Stimulated activated CD4-positive, alpha-beta T cell treated with anti-CD3 and anti-CD28 coated beads, Interleukin-2, amount 100 ng/mL, for 24 hours (primary cell): ENCODE data around the gene BCL11B.

ENCODE experiments used
- DNase-seq, 2 donors: peaks; one replicate each; pipeline ENCODE4 v3.0.0-alpha.2; 2020

The BCL11B gene

DNA sequence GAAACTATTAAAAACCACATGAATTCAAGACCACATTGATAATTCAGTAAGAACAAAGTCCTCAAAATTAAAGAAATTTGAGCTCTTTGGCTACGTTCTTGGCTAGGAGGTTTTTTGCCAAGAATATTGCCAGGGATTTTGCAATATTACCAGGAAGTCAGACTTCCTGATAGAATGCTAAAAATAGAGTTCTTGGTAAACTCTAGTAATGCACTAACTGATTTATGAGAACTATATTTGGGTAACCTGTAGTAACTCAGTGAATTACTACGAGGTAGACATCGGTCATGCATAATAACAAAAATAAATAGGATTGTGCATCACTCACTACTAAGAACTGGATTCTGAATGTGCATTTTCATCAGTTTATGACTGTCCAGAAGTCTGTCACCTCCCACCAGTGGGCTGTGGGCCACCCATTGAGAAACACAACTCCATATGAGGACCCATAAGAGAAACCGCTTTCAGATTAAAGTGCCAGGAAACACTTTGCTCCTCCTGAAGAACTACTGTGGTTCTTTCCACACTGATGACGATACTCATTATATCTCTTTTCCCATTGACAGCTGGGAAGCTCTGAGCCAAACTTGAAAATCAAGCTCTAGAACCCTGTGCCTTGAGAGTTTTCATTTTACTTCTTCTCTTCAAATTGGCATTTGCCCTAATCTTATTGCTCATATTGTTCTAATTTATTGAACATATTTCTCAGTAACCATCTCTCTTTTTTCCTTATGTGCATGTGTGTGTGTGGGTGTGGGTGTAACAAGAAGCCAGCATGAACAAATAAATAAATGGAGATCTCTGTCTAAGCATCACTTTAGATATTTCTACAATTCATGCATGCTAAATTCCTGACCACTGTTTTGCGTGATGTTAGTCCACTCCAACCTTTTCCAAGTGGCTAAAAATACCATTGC, 116.6 kb downstream of the BCL11B start:
- DNase-seq, result no peak

DNA sequence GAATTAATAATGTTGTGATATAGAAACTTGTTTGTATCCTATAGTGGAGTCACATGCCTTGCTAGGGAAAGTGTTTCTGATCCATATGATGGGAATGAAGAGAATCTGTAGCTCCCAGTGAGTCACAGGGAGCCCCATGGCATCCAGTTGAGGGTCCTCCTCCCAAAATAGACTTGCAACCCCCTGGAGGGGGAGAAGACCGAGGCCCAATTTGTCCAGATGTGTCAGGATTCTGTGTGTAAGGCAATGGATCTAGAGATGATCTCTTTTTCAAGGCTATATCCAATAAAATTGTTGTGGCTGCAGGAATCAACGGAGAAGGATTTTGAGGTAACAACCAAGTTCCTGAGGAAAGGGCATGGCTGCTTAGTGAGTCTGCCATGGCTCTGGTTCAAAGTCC, 121.8 kb downstream of the BCL11B start:
- no peak for DNase-seq

DNA sequence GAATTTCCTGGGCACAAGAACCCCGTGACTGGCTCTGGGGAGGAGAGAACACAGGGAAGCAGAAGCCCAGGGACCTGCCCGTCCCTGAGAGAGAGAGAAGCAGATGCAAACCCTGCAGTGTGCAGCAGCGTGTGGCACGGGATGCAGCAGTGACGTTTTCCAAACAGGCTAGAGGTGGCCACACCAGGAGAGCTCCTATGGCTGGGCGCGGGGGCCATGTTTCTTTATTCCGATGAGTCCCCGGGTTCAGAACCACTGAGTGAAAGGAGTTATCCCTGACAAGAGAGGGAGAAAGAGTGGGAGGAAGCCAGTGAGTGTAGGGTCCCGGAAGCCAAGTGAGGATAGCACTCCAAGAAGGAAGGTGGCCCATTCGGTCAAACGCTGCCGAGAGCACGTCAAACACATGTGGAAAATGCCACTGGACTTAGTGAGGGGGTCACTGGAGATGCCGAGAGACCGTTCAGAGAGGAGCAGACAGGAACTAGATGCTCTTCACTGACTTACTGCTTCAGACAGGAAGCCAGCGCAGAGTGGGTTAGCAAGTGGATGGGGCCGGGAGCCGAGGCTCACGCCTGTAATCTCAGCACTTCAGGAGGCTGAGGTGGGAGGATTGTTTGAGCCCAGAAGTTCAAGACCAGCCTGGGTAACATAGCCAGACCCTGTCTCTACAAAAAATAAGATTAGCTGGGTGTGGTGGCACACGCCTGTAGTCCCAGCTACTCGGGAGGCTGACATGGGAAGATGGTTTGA, 123.0 kb downstream of the BCL11B start:
- no peak for DNase-seq

DNA sequence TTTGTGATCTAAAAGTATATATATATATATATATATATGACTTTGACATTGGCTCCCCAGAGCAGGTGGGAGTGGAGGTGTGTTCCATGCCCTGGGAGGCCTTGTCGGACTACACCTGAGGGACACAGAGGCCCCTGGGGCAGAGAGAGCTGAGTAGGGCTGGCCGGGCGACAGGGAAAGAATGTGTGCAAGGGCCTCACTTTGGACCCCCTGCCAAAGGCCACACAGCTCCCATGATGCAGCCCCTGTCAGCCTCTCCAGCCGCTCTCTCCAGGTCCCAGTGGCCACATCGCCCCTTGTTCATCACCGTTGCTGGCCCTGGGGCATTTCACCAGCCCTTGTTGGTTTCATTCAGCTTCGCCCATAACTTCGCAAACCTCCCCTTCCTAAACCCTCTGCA, 123.9 kb downstream of the BCL11B start:
- no peak for DNase-seq

DNA sequence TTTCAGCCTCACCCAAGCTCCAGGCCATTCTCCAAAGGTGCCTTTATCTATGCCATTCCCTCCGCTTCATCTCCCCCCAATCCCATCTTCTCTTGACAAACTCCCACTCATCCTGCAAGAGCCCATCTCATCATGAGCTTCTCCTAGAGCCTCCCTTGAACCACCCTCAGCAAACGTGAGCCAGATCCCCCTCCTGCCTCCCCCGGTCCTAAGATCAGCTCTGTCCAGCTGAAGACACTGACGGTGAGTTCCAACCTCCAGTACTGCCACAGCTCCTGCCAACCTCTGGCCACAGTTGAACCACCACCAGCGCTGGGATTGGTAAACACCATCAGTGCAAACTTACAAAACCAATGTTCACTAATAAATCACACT, 124.6 kb downstream of the BCL11B start:
- DNase-seq, result no peak

DNA sequence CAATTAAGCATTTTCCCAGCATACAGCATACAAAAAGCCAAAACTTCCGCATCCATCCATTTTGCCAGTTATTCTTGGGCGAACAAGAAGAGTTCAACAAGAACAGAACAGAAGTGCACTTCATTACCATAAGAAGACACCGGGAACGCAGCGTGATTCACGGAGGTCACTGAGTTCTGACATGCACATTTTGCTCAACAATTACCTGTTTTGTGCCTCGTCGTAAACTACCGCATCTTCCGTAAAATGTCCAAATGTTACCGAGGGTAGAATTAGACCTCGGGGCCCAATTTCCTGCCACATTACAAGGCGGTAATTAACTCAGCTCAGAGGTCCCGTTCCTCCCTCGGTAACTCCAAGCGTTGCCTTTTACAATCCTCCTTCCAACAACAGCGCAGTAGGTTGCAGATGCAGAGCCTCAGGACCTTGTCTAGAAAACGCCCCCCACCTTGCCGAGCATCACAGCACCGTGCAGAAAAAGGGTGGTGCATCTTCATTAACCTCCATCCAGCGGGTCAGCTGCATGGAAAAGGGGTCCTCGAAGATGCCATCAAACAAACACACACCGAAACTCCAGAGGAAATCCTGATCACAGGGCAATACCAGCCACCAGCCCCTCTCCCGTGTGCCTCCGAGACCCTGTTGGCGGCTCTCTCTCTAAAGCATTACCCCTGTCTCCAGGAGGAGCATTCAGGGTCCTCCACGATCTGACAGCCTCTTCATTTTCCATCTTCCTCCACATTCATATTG, 125.2 kb downstream of the BCL11B start:
- DNase-seq, result no peak

DNA sequence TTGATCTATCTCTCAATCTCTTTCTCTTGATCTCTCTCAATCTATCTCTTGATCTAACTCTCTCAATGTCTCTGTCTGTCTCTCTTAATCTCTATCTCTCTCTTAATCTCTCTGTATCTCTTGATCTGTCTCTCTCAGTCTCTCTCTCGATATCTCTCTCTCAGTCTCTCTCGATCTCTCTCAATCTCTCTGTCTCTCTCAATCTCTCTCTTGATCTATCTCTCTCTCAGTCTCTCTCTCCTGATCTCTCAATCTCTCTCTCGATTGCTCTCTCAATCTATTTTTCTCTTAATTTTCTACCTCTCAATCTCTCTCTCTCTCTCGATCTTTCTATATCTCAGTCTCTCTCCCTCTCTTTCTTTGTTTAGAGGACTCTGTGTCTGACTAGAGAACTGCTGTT, 126.7 kb downstream of the BCL11B start:
- DNase-seq, result no peak

DNA sequence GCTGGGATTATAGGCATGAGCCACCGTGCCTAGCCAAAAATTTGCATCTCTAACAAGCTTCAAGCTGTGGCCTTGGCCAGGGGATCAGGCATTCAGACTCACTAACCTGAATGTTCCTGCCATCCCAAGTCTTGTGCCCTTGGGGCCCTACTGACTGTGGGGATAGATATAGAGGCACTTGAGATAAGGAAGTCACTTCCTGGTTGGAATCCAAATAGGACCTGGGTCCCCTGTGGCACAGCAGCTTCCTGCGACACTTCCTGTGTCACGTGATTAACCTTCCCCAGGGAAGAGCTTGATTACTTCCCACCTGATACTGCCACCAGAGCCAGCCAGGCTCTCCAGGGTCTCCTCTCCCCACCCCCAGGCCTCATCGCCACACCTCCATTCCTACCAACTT, 128.2 kb downstream of the BCL11B start:
- DNase-seq, result no peak

DNA sequence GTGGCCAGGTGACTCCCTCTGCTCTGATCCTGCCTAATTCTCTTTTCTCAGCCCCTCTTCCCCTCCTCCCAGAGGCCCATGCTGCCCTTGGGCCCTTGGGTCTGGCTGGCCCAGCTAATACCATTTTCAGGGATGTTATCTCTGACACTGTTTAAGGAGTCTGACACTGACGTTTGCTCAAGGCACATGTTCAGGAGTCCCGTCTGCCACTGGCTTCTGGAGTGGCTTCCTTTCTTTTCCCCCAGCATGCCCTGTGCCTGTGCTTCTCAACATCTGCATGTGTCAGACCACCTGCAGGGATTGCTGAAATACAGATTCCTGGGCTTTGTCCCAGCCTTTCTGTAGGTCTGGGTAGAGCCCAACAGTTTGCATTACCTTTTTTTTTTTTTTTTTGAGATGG, 128.9 kb downstream of the BCL11B start:
- no peak for DNase-seq

DNA sequence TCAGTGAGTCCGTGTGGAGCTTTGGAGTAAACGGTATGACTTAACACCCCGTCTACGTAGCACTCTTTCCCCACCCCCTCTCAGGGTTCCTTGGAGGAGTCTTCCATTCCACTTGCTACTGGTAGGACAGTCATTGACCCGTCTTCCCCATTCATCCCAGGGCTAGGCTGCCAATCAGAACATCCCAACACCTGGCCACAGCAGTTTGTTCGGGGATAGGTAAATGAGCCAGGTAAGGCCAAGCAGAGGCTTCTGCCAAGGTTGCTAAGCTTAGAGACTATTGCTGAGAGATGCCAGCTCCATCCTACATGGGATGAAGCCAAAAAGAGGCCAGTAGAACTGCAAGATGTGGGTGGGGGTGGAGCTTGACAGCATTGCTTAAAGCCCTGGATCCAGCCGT, 130.8 kb downstream of the BCL11B start:
- no peak for DNase-seq

DNA sequence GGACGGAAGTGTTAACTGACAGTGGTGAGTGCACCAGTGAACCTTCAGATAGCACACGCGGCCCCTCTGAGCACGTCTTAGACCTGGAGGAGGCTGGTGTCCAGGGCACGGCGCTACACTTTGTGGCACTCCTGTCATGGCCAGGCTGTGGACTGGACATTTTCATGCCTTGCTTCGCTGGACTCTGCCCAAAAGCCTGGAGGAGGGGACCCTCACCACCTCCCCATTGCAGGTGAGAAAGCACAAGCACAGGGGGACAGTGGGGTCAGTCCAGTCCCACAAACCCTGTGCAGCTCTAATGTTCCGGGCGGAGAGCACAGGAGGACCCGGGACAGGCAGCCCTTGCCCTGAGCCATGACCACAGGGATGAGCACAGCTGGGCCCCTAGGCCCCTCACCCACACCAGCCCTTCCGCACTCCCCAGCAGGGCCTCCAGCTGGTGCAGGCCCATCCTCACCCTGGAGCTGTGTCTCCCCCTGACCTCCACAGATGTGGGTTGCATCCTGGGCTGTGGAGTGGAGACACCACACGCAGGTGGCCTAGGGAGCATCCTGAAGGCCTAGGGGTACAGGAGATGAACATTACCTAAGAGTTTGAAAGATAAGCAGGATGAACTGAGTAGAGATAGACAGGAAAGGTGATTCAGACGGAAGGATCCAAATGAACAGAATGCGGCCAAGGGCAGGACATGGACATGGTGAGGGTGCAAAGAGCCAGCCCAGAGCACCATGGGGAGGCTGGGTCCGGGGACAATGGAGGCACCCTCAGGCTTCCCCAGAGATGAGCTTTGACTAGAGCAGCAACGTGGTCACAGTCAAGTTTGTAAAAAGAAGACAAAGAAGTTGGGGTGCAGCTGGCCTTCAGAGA, 132.8 kb downstream of the BCL11B start:
- no peak for DNase-seq

DNA sequence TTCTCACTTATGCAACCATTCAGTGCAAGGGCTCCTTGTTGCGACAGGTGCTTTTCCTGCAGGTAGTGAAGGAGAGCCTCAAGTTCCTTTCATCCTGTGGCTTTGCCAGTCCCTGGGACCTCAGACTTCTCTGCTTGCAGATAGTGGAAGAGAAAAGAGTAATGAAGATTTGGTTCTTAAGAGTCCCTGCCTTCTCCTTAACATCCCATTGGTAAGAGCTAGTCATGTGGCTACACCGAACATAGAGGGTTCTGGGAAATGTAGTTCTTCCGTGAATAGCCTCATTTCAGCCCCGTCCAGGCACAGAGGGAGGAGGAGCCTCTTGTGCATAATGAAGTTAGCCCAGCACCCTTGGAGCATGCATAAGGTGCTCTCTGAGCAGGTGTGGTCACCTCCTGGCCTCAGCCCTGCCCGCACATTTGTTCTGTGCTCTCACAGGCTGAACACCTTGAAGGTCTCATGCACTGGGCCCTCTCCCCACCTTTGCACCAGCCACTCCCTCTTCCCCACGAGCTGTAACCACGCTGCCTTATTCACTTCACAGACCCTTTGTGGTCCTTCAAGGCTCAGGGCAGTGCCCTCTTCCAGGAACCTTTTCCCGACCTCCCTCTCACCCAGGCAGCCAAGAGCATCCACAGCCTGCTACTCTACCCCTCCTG, 134.0 kb downstream of the BCL11B start:
- no peak for DNase-seq

DNA sequence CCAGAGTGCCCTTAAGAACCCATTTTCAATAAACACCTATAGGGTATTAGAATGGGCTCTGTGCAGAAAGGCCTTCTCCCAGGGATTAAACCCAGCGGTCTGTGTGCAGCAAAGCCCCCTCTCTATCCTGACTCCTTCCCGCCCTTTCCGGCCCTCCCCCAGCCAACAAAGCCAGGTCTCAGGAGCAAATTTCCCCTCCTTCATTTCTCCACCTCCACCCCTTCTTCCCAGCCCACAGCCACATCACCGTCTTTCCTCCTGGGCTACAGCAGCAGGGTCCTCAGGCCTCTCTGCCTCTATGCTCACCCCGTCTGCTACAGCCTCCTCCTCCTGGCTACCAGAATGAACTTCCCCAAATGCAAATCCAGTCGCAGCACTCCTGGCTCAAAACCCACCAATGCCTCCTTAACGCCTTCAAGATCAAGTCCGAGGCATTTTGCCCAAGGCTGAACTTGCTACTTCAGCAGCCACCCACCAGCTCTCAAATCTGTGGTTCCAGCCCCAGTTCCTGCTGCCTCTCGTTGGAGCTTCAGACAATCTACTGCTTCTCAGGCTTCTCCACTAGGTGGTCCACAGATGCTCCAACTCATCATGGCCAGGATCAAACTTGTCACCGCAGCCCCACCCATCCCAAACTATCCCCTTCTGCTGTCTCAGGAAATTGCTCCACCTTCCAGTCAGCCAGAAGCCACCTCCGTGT, 134.8 kb downstream of the BCL11B start:
- DNase-seq, result peak in 1 of 2 donors; percentile 4

DNA sequence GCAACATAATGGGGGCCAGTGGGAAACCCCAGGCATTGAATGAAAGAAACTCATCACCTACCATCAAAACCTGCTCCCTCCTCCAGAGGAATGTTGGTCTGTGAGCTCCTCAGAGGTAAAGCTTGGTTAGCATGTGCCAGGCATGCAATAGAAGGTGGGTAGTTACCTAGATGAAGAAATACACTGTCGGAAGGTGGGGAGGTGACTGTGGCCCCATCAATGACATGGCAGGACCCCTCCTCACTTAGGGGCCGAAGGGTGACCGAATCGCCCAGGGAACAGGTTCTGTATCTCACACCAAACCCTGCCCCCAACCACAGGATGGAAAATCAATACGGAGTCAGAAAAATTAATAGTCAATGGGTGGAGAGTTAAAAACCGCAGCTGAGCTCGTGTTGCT, 135.6 kb downstream of the BCL11B start:
- peak in 1 of 2 donors; percentile 1 for DNase-seq

DNA sequence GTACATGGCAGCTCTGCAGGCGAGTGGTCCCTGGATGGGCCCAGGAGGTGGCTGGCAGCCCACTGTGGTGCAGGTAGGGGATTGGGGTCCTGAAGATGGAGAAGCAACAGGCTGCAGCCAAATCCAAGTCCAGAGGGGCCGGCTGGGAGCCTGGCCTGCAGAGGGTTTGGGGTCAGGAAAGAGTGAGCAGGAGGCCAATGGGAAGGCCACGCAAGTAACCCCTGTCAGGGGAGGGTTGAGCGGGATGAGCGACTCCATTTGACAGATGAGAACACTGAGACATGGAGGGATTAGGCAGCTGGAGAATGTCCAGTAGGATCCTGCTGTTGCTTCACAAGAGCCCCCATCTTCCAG, 136.0 kb downstream of the BCL11B start:
- DNase-seq, result peak in 1 of 2 donors; percentile 11

DNA sequence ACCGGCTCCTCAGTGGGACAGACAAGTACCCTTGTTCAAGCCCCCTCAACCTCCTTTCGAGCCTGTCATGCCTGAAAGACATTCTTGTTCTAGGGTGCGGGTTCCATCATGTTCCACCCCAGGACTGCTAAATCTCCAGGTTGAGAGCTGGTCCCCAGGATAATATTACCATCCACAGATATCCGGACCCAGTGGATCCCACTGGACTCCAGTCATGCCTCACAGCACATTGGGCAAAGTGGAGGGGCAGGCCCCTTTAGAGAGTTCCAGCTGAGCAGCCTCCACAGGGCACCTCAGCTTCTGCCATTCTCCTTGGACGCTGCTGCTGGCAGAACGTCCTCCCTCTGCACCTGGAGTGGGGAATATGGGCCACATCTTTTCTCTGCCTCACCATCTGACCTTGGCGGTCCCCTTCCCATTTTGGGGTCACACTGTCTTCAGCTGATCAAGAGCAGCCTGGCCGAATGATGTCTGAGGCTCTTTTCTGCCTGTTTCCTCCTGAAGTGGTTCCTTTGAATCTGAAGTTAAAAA, 137.4 kb downstream of the BCL11B start:
- DNase-seq, result no peak

DNA sequence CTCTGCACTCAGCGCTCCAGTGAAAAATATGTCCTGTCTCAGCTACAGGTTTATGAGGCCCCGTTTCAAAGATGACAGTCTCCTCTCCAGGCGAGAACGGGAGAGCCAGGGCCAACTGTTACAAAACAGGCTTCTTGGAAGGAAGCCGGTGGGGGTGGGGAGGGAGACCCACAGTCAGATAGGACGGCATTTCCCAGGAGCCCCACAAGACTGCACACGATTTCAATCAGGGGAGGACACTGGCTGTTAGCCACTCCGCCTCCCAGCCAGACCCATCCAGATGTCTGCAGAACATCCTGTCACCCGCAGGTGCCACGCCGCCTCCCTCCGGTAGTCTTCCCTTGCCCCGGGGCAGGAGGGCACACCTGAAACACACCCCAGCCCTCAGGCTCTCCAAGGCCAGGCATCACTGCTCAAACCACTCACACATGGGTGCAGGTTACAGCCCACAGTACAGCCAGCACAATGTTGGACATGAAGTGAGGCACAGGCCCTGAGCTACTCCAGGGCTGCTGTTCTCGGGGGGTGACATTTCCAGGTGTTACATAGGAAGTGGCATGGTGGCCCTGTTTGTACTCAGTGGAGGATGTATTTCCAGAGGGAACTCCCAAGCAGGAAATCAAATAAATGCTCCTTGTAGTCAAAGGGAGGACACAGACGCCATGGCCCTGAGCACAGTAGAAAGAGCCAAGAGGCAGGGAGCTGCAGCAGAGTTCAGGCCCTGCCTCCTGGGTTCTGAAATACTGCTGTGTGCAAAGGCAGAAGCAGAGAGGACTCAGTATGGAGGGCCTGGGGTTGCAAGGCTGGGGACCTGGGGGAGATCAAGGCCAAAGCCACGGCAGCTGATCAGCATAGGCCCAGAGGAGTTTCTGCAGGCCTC, 138.1 kb downstream of the BCL11B start:
- no peak for DNase-seq

DNA sequence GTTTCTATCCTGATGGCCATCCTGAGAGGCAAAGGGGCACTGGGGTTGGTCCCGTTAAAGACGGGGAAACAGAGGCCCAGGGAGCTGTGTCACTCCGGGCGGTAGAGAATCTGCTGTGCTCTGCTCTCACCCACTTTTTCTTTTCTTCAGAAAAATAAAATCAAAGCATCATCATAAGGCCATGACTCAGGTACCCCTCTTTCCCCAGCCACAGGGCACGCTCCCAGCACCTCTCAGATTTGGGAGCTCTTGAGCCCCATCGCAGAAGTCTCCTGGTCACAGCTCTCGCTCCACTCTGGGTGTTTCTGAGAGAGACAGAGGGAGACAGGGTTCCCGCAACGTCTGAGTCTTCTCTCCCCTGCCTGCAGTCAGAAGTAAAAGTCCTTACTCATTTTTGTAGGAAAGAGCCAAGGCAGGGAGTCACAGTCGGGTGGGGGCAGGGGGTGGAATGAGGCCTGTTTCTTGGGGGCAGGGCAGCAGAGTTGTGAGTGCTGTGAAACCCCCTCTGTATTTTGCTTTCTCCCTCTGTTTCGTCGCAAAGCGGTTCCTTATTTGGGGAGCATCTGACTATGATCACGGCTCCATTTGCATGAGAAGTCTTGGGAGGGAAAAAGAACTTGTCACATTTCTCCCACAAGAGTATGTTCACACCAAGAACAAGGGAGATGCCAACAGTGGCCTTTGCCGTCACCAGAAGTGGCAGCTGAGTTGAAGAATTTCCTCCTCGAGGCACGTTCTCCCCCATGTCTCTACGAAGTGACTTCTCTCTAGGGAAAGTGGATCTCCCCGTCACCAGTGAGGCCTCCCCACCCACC, 139.0 kb downstream of the BCL11B start:
- no peak for DNase-seq

DNA sequence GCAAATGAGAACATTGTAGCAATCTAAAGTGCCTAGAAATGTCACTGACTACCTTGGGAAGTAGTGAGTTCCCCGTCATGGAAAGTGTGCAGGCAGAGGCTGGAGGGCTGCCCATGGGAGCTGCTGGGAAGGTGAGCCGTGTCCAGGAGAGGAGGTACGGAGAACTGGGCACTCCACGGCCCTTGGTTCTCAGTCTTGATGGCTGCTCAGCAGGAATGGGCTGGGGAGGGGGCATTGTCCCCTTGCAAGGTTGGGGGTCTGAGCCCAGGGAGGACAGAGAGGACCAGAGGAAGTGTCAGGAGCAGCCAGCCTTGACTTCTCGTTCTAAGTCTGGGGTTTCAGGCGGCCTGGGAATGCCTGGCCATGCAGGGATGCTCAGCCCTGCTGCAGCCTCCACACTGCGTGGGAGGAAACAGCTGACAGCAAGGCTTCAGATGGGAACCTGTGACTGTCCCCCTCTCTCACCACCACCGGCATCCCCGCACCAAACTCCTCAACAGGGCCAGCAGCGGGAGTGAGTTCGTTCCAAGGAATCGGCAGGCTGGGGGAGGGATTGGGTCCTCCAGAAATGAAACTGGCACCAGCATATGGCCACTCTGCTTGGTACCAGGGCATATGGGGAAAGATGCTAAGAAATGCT, 140.2 kb downstream of the BCL11B start:
- no peak for DNase-seq
